Activated CD8-positive, alpha-beta T cell treated with anti-CD3 and anti-CD28 coated beads for 36 hours (primary cell): ENCODE measurements around the gene TIMM44. TPM values are rescaled to one million over a fixed set of nuclear protein-coding genes. Genes with fewer than 3 reads are reported as not detected.

Source experiments
- ATAC-seq: fragments of 200-7000 bp; cut with Tn5 transposase; one replicate; pipeline ENCODE4 v1.10.0; 2021; ENCODE audit warnings: mild to moderate bottlenecking, moderate library complexity
- CTCF ChIA-PET: fragments of 350-600 bp; sonication (Branson Sonifier 250); formaldehyde crosslinking; loops from one replicate; lab custom pipeline; 2021; ENCODE audit warnings: antibody characterized with exemption; lab: Charles Lee
- POLR2A ChIA-PET: fragments of 350-600 bp; sonication (Branson Sonifier 250); formaldehyde crosslinking; loops from one replicate; lab custom pipeline; 2021; ENCODE audit warnings: antibody characterized with exemption; lab: Charles Lee
- DNase-seq: peaks from one replicate; pipeline ENCODE4 v3.0.0-alpha.2; 2020
- H3K27ac Mint-ChIP-seq: one replicate; pipeline ENCODE4 v1.8.0; 2021; ENCODE audit warnings: mild to moderate bottlenecking, mixed read lengths
- H3K27me3 Mint-ChIP-seq: one replicate; pipeline ENCODE4 v1.8.0; 2021; ENCODE audit warnings: mixed read lengths
- H3K36me3 Mint-ChIP-seq: one replicate; pipeline ENCODE4 v1.8.0; 2021; ENCODE audit warnings: low read depth, mixed read lengths
- H3K4me1 Mint-ChIP-seq: one replicate; pipeline ENCODE4 v1.8.0; 2021; ENCODE audit warnings: low read depth, mixed read lengths
- H3K4me3 Mint-ChIP-seq: one replicate; pipeline ENCODE4 v1.8.0; 2021; ENCODE audit warnings: mild to moderate bottlenecking, moderate library complexity, mixed read lengths
- H3K9me3 Mint-ChIP-seq: one replicate; pipeline ENCODE4 v1.8.0; 2021; ENCODE audit warnings: mixed read lengths
- CTCF ChIP-seq: fragments of 200-600 bp; IDR thresholded peaks from one replicate; pipeline ENCODE4 v1.8.0; 2022; ENCODE audit warnings: antibody characterized with exemption, mild to moderate bottlenecking
- intact Hi-C: fragments of 100-400 bp; cut with micrococcal nuclease; formaldehyde crosslinking; loops from one replicate; pipeline ENCODE4 v1.10.0; 2022
- total RNA-seq, 2 experiments: library from RNA; stranded (reverse); gene quantifications; one replicate each; pipeline ENCODE4 v1.2.3, GENCODE V29; 2021

TIMM44 gene
- total RNA-seq, 2 experiments from 2014 or later: 92.3 to 95.5 TPM

- intact Hi-C loops: no loop called here
- ChIA-PET CTCF (no interaction called here), POLR2A (interaction anchor here (0.5 kb wide), 1 partner anchor 53 kb away, joined by 3 read pairs; no protein-coding TSS in a partner anchor)
- Mint-ChIP-seq H3K36me3 (peaks cover 19% of the 10 kb centered on the region), H3K27me3 (peaks cover 8% of the 10 kb centered on the region), H3K4me1 (peaks cover 7% of the 10 kb centered on the region), H3K9me3 (no peaks in the 10 kb centered on the region), H3K4me3 (no peak overlapping the region), H3K27ac (no peak overlapping the region)
- DNase-seq: no peak
- TF ChIP-seq CTCF: no peak
- ATAC-seq: no peak
Measured at GRCh38 chr19:7911508-7912143, 31.8 kb downstream of the TIMM44 start.

GRCh38 chr19:7910321-7911161 is 32.9 kb downstream of the TIMM44 start:
- no peak for ATAC-seq

GRCh38 chr19:7909471-7910067 is 33.9 kb downstream of the TIMM44 start:
- Mint-ChIP-seq H3K27ac (no peak overlapping the region), H3K27me3 (no peaks in the 10 kb centered on the region), H3K9me3 (no peaks in the 10 kb centered on the region), H3K4me1 (peaks cover 14% of the 10 kb centered on the region), H3K36me3 (peaks cover 30% of the 10 kb centered on the region), H3K4me3 (no peak overlapping the region)
- ChIA-PET POLR2A (interaction anchor here (0.8 to 2.7 kb wide), 2 partner anchors 8 to 392 kb away, joined by 3 to 13 read pairs; no protein-coding TSS in a partner anchor), CTCF (interaction anchor here (1.1 kb wide), 1 partner anchor 40 kb away, joined by 3 read pairs; no protein-coding TSS in a partner anchor)
- intact Hi-C loops: no loop called here
- DNase-seq: no peak
- ATAC-seq: no peak
- no peak for TF ChIP-seq CTCF

More at GRCh38 chr19:7910321-7911161, 32.9 kb downstream of the TIMM44 start:
- TF ChIP-seq CTCF: no peak
- H3K36me3 Mint-ChIP-seq: peaks cover 23% of the 10 kb centered on the region
- ChIA-PET CTCF (interaction anchor here (1.1 kb wide), 1 partner anchor 41 kb away, joined by 3 read pairs; no protein-coding TSS in a partner anchor), POLR2A (interaction anchor here (0.9 kb wide), 1 partner anchor 48 kb away, joined by 3 read pairs; no protein-coding TSS in a partner anchor)
- intact Hi-C loops: no loop called here
- H3K9me3 Mint-ChIP-seq: no peaks in the 10 kb centered on the region
- peaks cover 8% of the 10 kb centered on the region for H3K4me1 Mint-ChIP-seq
- H3K27me3 Mint-ChIP-seq: peaks cover 3% of the 10 kb centered on the region
- H3K4me3 Mint-ChIP-seq: no peak overlapping the region
- no peak for DNase-seq
- no peak overlapping the region for H3K27ac Mint-ChIP-seq

- ChIA-PET POLR2A (interaction anchor here (0.8 to 2.7 kb wide), 2 partner anchors 9 to 392 kb away, joined by 3 to 13 read pairs; no protein-coding TSS in a partner anchor), CTCF (interaction anchor here (1.0 to 1.4 kb wide), 2 partner anchors 10 to 12 kb away, joined by 4 read pairs; partner anchors contain the start of gene SNAPC2)
- Mint-ChIP-seq H3K27ac (no peak overlapping the region), H3K27me3 (no peaks in the 10 kb centered on the region), H3K4me1 (peaks cover 15% of the 10 kb centered on the region), H3K9me3 (no peaks in the 10 kb centered on the region), H3K4me3 (no peak overlapping the region), H3K36me3 (peaks cover 34% of the 10 kb centered on the region)
- no peak for TF ChIP-seq CTCF
- ATAC-seq (no peak), DNase-seq (no peak)
- intact Hi-C loops: no loop called here
Measured at GRCh38 chr19:7908742-7909461, 34.6 kb downstream of the TIMM44 start.
